Fibroblast of pulmonary artery (primary cell): ENCODE data around the gene IGFALS.

Source experiments
- DNase-seq: peaks from one replicate; pipeline ENCODE4 v3.0.0-alpha.2; 2010; ENCODE audit warnings: low read depth
- H3K4me3 ChIP-seq: replicated peaks from 2 replicates; pipeline ENCODE4 v1.5.1; 2011; ENCODE audit warnings: low read depth, mild to moderate bottlenecking, control low read depth, low read length, moderate library complexity
- CTCF ChIP-seq: IDR thresholded peaks from 2 replicates; pipeline ENCODE4 v1.5.1; 2011; ENCODE audit warnings: mild to moderate bottlenecking, control low read depth, low read length, inconsistent platforms; ENCODE audit errors: missing control alignments

Gene IGFALS

DNA sequence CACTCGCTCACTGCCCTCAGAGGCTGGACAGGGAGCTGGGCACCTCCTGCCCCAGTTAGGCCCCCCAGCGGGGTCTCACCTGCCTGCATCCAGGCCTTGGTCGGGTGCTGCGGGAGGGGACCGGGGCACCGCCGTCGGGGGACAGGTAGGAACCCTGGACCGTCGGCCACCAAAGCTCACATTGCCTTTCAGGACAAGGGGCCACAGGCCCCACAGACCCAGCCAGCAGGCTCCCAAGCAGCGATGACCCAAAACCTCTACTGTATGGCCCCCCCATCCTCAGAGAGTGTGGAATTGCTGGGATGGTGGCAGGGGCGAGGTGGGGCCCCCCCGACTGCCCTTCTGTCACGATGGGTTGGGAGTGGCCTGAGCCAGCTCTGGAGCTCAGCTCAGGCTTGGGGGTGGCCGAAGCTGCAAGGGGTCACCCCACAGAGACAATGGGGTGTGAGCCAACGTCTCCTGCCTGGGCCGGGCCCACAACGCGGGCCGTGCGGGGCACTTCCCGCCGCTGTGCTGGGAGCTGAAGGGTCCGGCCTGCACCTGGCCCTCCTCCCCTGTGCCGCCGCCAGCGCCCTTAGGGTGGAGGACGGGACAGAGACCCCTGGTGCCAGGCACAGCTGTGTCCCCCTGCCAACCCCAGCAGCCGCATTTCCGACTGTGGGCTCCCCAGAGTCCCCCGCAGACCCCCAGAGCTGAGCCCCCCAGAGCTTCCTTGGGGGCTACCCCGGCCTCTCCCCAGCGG is 498 bp downstream of the IGFALS start:
- DNase-seq = no peak
- no peak overlapping the region for H3K4me3 ChIP-seq
- TF ChIP-seq CTCF = no peak

DNA sequence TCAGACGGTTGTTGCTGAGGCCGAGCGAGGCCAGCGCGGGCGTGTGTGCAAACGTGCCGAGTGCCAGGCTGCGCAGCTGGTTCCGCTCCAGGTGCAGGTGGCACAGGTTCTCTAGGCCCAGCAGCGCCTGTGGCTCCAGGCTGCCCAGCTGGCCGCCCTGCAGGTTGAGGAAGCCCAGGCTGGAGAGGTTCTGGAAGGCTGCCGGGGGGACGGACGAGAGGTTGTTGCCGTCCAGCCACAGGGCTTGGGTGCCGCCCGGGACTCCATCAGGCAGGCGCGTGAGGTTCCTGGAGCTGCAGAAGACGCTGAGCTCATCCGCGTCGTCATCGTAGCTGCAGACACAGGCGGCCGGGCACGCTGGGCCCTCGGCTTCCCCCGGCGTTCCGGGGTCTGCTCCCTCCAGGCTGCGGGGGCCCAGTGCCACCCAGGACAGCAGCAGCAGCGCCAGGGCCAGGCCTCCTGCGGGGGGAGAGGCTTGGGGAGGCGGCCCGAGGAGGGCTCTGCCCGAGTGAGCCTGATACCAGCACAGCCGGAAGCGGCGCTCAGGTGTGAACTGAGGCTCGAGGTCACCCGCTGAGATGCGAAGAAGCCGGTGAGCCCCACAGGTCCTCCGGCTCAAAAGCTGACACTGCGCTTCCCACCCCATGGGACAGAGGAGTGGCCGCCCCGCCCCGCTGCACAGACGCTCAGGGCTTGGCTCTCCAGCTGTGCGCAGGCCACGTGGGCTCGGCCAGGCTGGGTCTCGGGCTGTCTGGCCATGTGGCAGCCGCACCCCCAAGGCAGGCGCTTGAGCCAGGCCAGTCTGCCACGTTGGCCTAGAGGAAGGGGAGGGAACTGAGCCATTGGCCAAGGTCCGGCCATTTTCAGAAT is 1.3 kb downstream of the IGFALS start:
- H3K4me3 ChIP-seq = no peak overlapping the region
- DNase-seq = no peak
- no peak for TF ChIP-seq CTCF

GRCh38 chr16:1791256-1791942 is 2.1 kb downstream of the IGFALS start:
- no peak for DNase-seq
- TF ChIP-seq CTCF = no peak
- no peak overlapping the region for H3K4me3 ChIP-seq

- no peak for DNase-seq
- H3K4me3 ChIP-seq = no peak overlapping the region
- TF ChIP-seq CTCF = no peak
Observed at GRCh38 chr16:1790611-1791255, 2.8 kb downstream of the IGFALS start.

DNA sequence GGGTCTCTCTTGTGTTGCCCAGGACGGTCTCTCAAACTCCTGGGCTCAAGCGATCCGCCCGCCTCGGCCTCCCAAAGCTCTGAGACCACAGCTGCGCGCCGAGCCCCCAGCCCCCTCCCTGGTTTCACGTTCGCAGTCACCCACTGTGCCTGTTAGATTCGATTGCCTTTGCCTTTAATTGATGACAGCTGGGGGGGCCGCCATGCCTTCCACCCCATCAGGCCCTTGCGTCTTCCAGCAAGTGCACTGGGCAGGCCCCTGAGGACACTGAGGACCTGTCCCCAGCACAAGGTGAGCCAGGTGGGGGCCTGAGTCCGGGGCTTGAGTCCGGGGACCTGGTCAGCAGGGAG is 3.3 kb downstream of the IGFALS start:
- no peak overlapping the region for H3K4me3 ChIP-seq
- no peak for TF ChIP-seq CTCF
- DNase-seq = no peak

DNA sequence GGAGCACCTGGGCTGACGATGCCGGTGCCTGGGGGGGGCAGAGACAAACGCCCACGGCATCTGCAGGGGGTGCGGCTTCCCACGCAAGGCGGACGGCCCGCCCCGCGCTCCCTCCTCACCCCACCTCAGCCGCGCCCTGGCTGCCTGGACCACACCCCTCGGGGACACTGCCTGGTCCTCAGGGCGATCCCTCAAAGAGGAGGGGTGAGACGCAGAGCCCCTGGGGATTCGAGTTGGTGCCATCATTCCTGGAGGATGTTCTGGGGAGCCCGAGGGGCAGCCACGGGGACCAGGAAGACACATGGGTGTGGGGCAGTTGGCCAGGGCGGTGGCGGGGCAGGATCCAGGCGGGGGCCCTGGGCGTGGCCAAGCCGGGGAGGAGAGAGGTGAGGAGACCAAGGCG is 3.9 kb downstream of the IGFALS start:
- no peak for TF ChIP-seq CTCF
- DNase-seq = no peak
- no peak overlapping the region for H3K4me3 ChIP-seq
